HG03469 (cell line): ENCODE results near the gene ADCY1.

Experiments used
- ATAC-seq: cut with Tn5 transposase; IDR thresholded peaks from one replicate; pipeline ENCODE4 v1.9.1; 2021; ENCODE audit warnings: mild to moderate bottlenecking, moderate library complexity, moderate number of reproducible peaks; ENCODE audit not compliant: unreplicated experiment

The ADCY1 gene

GRCh38 chr7:45592230-45592991, 18.2 kb downstream of the ADCY1 start:
- no peak for ATAC-seq

DNA sequence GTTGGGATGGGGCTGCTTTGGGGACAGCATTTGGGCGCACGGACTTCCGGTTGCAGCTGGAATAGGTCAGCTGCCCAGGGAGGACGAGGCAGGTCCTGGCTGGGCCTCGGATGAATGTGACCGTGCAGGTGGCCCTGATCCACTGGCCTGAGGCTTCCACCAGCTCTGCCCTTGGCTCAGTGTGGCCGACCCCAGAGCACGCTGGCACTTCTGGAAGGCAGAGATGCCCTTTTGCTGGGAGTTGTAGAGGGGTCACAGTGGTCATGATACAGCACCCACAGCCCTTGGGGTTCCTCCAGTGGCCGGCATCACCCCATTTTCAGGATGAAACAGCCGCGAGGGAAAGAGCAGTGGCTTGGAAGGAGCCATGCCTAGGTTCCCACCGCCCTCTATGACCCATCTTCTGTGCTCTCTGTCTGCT, 19.0 kb downstream of the ADCY1 start:
- ATAC-seq, result no peak

DNA sequence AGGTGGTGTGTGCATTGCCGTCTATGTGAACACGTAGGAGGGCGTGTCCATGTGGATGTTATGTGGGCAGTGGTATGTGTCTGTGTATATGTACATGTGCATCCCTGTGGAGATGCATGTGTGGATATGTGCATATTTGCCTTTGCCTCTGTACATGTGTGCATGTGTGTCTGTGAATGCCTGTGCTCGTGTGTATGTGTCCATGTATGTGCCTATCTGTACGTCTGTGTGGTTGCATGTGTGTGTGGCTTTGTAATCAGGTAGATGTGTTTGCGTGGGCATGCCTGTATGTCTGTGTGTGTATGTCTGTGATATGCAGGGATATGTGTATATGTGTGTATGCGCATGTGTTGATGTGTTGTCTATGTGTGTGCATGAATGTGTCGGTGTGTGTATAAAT, 19.7 kb downstream of the ADCY1 start:
- no peak for ATAC-seq

DNA sequence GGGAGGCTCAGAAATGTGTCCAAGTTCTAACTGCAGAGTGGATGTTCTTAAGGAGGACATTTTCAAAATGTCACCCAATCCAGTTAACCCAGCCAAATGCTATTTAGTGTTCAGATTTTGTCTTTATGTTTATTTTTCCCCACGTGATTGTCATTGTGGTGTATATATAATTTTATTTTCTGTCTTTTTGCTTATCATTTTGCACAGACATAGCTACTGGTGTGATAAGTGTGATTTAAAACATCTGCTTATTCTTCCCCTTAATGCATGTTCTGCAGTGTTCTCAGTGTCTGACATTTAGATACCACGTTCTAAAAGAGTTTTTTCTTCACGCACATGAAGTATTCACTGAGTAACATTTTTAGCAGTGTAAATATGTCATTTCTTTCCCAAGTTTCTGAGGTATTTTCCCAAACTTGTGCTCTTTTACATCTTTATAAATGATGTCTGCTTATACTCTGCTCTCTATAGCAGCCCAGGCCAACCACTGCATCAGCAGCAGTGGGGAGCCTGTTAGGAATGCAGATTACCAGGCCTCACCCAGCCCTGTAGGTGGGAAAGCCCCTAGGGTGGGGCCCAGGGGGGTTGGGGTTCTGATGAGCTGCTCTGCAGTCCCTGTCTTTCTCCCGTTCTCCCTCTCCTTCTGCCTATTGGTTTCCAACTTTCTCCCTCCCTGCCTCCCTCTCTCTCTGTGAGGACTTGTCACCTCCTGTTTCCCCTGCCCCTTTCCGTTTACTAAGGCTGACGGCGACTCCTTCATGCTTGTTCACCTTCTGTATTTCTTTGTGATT, 20.8 kb downstream of the ADCY1 start:
- ATAC-seq, result no peak

DNA sequence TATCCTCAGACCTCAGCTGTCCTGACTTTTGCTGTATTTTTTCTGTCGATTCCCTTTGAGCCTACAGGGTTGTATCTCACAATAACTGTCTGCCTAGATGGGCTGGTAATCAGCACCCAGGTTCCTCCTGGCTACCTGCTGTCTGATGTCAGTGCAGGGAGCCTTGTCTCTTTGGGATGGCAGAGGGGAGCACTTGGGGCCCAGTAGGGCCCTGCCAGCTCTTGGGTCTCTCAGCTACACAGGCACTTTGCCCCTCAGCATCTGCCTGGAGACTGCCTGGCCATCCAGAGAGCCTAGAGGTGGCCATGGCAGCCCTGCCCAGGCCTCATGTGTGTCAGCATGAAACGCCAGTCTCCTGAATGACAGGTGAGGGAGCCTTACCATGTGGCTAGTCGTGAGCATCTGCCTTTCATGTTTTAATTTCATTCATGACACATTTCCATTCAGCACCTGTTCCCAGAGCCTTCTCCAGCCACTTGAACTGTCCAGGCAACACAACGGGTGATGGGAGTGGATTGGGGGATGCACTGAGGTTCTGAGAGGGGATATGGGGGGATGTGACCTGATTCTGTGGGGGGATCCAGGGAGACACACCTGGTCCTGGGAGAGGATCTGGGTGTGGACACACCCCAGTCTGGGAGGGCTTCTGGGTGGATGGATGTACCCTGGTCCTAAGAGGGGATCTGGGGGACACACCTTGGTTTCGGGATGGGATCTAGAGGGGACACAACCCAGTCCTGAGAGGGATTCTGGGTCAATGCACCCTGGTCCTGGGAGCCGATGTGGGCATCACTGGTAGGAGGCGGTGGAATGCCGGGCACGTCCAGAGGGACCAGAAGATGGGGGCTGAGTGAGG, 21.9 kb downstream of the ADCY1 start:
- no peak for ATAC-seq

DNA sequence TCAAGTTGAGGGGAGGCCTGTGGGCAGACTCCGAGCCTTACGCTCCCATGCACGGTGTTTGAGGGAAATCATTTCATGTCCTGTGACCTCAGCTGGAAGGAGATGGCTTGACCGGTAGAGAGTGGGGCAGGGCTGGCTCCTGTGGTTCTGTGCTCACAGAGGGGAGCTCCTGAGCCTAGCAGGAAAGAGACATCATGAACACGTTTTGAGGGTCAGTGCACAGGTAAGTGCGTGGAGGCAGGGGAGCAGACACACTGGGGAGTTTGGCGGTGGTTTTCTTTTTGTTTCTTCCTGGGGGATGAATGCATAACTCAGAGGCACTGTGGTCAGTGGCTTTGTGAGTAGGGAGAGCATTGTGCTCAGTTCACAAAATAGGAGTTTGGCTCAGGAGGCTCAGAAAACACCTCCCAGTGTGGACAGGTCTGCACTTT, 22.5 kb downstream of the ADCY1 start:
- ATAC-seq, result no peak

DNA sequence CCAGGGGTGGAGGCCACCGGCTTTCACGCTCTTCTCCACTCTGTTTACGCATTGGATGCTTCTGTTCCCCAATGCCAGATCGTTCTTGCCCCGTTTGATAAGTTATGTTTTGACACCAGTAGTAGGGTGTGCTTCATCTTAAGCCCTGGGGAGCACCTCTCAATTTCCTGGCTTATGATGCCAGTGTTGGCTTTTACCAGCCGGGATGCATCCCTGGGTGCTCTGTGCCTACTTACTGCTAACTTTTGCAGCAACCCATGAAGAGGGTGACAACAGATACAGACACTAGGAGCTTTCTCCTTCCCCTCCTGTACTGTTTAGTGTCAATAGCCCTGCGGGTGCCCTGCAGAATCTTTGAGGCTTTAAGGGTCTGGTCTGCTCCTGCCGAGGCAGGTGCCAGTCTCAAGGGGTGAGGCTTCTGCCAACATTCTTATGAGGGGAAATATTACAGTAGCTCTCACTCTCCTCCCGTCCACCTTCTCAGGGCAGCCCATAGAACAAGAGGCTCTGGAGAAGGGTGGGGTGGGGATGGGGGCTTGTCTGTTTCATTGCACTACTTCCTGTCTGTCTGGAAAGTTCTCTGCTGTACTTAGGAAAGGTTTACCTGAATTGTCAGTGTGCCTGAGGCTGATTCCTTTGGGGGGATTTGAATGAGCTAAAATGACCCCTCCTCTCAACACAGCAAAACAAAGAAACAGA, 23.3 kb downstream of the ADCY1 start:
- ATAC-seq, result no peak

DNA sequence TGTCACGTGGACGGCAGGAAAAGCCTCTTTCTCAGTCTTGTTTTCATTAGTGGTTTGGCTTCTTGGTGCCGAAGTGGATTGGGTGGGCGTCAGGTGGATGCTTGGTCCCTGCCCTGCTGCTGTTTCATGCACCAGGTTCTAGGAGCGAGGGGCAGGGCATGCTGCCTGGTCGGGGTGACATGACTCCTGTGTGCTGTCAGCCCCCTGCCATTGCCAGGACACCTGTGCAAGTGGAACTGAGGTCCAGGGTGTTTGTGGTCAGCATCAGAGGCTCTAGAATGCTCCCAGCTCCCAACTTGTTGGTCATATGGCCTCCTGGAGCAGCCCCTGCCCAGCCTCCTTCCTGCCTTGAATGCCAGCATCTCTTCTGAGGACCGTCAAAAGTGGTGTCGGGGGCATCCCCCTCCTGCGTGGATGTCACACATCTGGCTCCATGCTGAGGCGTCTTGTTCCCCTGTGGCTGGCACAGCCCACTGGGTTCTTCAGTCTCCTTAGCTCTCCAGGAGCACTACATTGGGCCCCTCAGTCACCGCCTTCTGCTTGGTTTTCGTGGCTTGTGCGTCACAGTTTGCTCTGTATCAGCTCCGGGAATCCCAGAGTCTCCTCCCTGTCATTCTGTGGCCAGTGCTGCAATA, 24.8 kb downstream of the ADCY1 start:
- ATAC-seq, result no peak

DNA sequence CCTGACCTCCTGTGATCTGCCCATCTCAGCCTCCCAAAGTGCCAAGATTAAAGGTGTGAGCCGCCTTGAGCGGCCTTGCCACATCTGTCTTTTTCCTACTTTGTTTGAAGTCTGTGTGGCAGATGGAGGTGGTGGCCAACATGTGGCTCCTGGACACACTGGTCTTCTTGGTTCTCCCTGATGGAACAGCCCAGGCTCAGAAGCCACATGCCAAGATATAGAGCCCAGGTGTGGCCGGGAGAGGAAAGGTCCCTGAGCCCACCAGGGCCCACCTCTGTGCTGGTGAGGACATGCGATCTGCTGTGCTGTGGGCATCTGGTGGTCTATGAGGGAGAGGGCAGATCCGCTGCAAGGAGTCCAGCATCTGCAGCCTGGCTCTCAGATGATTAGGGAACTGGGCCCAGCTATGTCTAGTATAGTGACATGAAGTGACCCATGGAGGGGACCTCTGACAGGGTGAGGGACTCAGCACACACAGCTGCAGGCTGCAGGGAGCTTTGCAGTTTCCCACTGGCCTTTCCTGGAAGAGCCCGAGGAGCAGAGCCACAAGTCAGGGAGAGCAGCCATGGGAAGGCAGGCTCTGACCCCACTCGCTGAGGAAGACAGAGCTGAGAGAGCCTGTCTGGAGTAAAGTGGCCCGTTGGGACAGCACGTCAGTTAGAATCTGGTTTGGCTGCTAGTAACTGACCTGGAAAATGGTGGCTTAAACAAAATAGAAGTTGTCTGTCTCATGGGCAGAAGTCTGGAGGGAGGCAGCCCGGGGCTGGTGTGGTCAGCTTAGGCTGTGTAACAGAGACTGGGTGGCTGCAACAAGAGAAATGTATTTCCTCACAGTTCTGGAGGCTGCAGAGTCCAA, 25.9 kb downstream of the ADCY1 start:
- no peak for ATAC-seq

DNA sequence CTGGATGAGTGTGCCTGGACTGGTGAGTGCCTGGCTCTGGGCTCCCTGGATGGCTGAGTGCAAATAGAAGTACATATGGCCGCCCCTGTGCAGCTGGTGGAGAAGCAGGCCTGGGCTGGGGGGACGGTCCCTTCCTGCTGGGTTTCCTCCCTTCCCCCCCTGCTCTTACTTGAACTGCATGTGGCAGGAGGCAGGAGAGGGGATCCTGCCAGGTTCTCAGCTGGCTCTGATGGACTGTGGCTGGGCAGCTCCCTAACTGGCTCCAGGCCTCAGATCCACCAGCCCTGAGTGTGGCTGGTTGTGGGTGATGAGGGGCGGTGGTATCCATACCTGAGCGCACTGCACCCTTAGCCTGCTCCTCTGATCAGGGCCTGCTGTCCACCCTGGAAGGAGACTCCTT, 26.9 kb downstream of the ADCY1 start:
- no peak for ATAC-seq

DNA sequence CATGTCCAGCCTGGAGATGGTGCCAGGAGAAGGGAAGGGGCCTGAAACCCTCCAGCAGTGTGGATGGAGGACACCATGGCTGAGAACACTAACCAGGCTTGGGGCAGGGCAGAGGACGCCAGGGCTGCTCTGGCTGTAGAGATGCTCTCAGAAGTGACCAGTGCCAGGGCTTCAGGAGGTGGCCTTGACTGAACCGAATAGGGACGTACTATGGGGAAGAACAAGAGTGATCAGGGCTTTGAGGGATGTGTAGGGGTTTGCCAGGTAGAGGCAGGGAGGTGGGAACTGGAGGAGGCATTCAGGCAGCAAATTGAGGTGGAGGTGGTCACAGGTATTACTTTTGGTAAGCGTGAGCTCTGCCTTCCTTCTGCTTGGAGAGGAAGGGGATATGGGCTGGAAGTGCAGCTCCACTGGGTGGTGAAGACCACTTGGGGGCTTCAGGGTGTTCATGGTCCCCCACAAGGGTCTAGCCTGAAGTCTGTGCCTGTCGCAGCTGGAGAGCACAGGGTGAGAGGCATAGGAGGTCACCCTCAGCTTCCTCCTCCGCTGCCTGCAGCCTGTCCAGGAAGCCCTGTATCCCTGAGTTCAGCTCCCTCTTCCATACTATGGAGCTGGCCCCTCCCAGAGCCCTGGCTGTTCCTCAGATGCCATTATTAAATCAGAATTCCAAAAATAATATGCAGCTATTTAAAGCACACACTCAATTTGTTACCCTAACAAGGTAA, 27.8 kb downstream of the ADCY1 start:
- no peak for ATAC-seq

DNA sequence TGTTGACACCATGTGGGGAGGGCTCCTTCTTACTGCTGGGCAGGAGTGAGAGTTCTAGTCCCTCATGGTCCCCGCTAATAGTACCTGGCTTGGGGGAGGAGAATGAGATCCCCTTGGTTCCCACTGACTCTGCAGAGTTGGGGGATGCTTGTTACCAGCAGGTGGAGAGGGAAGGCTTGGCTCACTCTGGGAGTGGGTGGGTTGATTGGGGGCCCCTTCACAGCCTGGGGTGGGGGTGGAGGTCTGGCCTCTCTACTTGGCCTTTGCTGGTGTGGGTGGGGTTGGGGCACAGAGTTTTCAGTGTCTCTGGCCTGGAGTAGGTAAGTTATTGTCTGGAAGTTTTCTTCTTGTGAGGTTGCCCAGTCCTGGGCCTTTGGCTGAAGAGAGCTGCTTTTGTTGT, 31.9 kb downstream of the ADCY1 start:
- ATAC-seq, result no peak

DNA sequence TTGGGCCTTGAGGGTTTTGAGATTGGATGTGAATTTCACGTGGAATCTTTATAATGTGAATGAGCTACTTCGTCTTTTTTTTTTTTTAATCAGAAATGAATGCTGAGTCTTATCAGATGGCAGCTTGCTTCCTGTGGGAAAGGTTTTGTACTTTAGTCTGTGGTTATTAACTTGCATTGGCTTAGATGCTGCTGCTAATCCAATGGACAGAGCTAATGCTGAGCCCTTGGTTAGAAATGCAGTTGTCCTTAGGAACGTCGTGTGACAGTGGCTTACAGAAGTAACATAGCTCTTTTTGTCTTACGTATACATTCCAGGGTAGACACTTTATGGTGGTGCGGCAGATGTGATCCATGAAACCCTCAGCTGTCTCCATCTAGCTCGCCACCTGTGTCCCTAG, 32.8 kb downstream of the ADCY1 start:
- no peak for ATAC-seq

DNA sequence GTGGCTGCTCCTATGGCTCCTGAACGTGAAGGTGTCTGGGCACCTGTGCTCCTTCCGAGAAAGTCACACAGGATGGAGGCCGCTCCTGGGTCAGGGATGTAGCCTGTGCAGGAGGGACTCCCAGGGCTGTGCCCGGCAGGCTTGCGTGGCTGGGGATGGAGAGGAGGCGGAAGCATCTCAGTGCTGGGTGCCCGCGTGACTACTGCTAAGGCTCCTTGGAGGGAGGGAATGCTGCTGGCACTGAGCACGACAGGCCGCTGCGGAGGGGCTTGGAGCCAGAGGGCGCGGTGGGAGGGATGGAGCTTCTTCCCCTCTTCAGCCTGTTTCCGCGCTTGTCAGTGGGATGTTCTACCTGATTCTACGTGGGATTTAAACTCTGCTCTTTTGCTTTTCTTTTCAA, 35.0 kb downstream of the ADCY1 start:
- ATAC-seq, result no peak

DNA sequence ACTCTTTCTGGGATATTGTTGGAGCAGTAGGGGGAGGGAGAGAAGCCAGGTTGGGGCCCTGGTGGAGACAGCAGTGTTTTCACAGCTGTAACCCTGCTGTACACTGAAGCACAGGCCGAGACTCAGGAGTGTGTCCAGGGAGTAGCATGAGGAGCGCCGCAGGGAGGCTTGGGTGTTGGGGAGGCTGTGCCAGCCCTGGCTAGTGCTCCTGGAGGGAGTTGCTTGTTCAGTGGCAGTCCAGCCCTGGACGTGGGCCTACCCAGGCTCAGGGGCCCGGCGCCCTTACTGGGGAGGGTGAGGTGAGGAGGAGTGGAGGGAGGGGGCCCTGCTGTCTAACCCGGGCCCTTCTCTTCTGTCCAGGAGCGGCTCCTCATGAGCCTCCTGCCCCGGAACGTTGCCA, 35.9 kb downstream of the ADCY1 start:
- ATAC-seq, result no peak

DNA sequence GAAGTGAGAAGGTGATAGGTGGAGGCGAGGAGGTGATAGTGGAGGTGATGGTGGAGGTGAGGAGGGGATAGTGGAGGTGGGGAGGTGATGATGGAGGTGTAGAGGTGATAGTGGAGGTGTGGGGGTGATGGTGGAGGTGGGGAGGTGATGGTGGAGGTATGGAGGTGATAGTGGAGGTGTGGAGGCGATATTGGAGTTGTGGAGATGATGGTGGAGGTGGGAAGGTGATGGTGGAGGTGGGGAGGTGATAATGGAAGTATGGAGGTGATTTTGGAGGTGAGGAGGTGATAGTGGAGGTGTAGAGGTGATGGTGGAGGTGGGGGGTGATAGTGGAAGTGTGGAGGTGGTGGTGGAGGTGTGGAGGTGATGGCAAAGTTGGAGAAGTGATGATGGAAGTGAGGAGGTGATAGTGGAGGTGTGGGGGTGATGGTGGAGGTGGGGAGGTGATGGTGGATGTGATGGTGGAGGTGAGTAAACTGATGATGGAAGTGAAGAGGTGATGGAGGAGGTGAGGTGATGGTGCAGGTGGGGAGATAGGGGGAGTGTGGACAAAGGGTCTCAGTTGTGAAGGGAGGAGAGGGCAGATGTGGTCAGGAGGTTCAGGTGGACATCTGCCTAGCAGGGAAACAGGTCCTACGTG, 36.6 kb downstream of the ADCY1 start:
- no peak for ATAC-seq

DNA sequence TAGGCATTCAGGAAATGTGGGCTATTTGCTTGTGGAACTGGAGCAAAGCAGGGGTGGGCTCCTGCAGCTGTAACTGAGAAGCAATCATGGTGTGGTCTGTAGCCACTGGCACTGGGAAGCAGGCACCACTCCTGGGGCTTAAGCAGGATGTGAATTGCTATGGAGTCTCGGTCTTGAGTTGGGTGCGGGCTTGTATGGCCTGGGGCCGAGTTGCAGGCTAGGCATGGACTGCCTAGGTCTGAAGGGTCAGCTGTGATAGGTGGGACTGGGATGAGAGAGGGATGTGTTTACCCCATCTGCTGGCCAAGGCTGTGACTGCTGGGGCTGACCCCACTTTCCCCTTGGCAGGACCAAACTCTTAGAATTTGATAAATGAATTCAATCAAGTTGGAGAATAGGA, 43.0 kb downstream of the ADCY1 start:
- no peak for ATAC-seq

DNA sequence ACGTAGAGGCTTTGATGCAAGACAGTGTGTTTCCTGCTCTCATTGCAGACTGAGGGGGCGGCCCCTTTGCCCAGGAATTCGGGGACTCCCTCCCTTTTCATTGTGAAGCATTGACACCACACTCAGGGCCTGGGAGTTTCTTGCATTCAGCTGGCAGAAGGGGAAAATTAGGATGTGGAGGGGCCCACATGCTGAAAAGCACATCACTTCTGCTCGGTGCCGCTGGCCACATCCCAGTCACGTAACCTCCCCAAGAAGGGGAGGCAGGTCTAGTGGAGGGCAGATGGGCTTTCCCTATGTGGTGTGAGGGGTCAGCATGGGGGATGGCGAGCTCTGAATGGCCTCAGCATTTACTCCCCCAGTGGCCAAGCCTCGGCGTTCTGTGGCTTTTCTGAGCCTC, 47.9 kb downstream of the ADCY1 start:
- ATAC-seq, result no peak
